Prostate gland (tissue), 2 donors: ENCODE data around the gene IL6R.

Source experiments
- CTCF ChIP-seq, 4 experiments: fragments of 200-600 bp in 2 of 4; fragments of 450-650 bp in 2 of 4; sonication (generic) in 2 of 4; IDR thresholded peaks; 1 replicate in 3 of 4; 2 replicates in 1 of 4; pipeline ENCODE4 v1.5.1; 2016 to 2019; ENCODE audit warnings: antibody characterized with exemption in 4 of 4, mild to moderate bottlenecking in 2 of 4, moderate library complexity in 2 of 4
- POLR2A ChIP-seq: fragments of 450-650 bp; IDR thresholded peaks from one replicate; pipeline ENCODE4 v1.6.1; 2016; ENCODE audit warnings: antibody characterized with exemption, mild to moderate bottlenecking
- POLR2AphosphoS5 ChIP-seq: sonication (generic); formaldehyde crosslinking; IDR thresholded peaks from one replicate; pipeline ENCODE4 v1.6.1; 2017; ENCODE audit warnings: antibody characterized with exemption

GRCh38 chr1:154386643-154387352, 18.3 kb upstream of the IL6R start:
- TF ChIP-seq CTCF (IDR thresholded peaks at IDR 0.05): no peak
- TF ChIP-seq POLR2AphosphoS5: no peak
- TF ChIP-seq POLR2A: no peak
